Muscle layer of colon (tissue), 2 donors: Measurements from ENCODE around the gene KCNMA1.

Source experiments
- H3K27ac ChIP-seq: one replicate; pipeline ENCODE4 v1.7.0; 2013; ENCODE audit warnings: low read depth, mild to moderate bottlenecking, low read length, moderate library complexity
- H3K27me3 ChIP-seq, 2 donors: one replicate each; pipeline ENCODE4 v1.7.0; 2013; ENCODE audit warnings: low read length in 2 of 2, mild to moderate bottlenecking in 2 of 2; ENCODE audit not compliant: insufficient read depth in 2 of 2, control insufficient read depth in 1 of 2
- H3K36me3 ChIP-seq: one replicate; pipeline ENCODE4 v1.7.0; 2013; ENCODE audit warnings: mild to moderate bottlenecking, low read length; ENCODE audit not compliant: insufficient read depth
- H3K4me1 ChIP-seq: one replicate; pipeline ENCODE4 v1.7.0; 2013; ENCODE audit warnings: mild to moderate bottlenecking, low read length; ENCODE audit not compliant: insufficient read depth
- H3K4me3 ChIP-seq, 2 donors: one replicate each; pipeline ENCODE4 v1.7.0; 2013; ENCODE audit warnings: low read length in 2 of 2, low read depth in 1 of 2, mild to moderate bottlenecking in 1 of 2, moderate library complexity in 1 of 2
- H3K9ac ChIP-seq: one replicate; pipeline ENCODE4 v1.7.0; 2013; ENCODE audit warnings: low read length
- H3K9me3 ChIP-seq: one replicate; pipeline ENCODE4 v1.7.0; 2013; ENCODE audit warnings: mild to moderate bottlenecking, low read length
- donor health status: abdominal sarcoma.
- donor health status: Adenocarcinoma of cecum.

KCNMA1 gene

DNA sequence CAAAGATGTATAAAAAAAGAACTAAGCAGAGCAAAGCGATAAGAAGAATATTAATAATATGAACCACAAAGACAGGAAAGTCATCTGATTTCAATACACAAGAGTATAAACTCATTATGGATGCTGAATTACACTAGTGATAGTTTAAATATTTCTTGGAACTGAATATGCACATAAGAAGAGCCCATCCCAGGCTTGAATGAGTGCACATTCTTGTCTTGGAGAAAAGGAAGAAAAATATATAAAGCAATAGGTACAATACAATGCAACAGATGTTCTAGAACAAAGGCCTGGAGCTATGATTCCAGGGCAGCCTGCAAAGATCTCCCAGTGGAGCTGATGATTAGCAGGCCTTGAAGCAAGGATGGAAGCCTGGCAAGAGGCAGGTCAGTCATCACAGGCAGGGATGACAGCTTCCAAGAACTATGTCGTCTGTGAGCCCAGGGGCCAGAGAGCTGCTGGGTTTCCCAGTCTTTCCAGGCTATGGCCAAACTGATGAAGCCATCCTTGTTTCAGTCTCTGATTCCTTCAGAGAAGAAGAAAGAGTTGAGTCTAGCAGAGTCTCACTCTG, 277.6 kb downstream of the KCNMA1 start:
- Histone ChIP-seq H3K36me3 (no peaks in the 10 kb centered on the region), H3K27me3 (no peaks in the 10 kb centered on the region), H3K9me3 (no peaks in the 10 kb centered on the region), H3K4me1 (peaks cover 26% of the 10 kb centered on the region), H3K27ac (no peak overlapping the region), H3K4me3 (no peak overlapping the region), H3K9ac (no peak overlapping the region)

DNA sequence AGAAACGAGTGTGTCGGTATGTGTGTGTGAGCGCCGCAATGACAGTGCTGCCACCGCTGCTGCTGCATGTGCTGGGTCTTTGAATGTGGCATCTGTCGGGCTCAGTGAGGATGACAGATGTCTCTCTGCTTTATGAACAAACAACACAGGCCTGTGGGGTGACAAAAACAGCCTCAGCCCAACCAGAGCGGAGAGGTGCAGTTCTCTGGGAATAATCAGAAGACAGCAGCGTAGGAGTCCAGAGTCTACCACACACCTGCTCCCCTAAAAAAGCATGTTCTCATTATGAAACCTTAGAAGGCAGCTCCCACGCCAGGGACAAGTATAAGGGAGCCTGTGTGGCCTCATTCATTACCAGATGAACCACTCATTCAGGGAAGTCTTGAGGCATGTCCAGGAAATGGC, 278.3 kb downstream of the KCNMA1 start:
- H3K27ac ChIP-seq: no peak overlapping the region
- no peaks in the 10 kb centered on the region for H3K36me3 ChIP-seq
- no peaks in the 10 kb centered on the region for H3K27me3 ChIP-seq
- no peaks in the 10 kb centered on the region for H3K9me3 ChIP-seq
- no peak overlapping the region for H3K9ac ChIP-seq
- H3K4me1 ChIP-seq: peaks cover 19% of the 10 kb centered on the region
- no peak overlapping the region for H3K4me3 ChIP-seq

DNA sequence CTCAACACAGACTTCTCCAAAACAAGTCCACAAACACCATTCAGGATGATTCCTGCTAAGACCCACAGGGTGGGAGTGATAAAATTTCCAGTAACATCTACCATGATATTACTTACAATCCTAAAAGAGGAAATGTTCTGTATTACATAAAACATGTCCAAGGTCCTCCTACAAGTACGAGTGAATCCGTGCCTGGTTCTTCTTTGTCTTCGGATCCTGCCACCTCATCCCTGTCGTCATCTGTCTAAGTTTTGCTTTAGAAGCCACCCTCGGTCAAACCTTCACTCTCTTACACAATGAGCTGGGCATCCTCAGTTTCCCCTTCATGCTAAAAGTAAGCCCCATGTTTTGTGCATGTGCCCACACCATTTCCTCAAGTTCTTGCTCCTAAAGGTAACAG, 279.0 kb downstream of the KCNMA1 start:
- no peaks in the 10 kb centered on the region for H3K36me3 ChIP-seq
- H3K27ac ChIP-seq: peak overlapping the region; percentile 14
- peaks cover 15% of the 10 kb centered on the region for H3K4me1 ChIP-seq
- H3K4me3 ChIP-seq: no peak overlapping the region
- H3K9me3 ChIP-seq: no peaks in the 10 kb centered on the region
- H3K9ac ChIP-seq: no peak overlapping the region
- no peaks in the 10 kb centered on the region for H3K27me3 ChIP-seq

DNA sequence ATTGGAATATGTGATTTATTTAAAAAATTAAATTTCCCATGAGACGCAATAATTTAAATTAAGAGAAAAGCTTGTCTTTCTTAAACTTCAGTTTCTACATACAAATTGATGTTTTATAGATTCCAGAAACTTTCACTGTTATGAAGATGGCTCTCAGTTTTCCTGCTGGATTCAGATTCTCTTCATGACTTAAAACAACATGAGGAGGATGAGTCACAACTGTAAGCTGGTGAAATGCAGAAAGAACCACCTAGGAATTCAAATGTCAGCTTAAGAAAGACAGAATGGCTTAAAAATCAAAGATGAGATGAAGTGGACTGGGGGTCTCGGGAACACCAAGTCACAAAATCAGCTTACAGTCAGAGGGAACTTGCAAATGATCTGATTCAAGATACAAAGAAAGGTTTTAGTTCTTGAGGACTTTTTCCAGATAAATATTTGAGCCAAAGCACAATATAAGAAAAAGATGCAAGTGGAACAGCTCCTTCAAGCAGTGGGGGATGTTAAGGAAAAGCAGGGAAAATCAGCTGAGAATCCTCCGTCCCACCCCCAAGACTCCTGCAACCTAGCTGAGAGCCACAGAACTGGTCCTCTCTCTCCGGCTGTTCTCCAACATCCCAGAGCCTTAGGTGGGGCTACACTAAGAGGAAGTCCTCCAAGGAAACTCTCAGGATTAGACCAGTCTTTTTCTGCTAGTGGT, 279.8 kb downstream of the KCNMA1 start:
- H3K4me1 ChIP-seq: peaks cover 8% of the 10 kb centered on the region
- no peaks in the 10 kb centered on the region for H3K27me3 ChIP-seq
- no peak overlapping the region for H3K27ac ChIP-seq
- H3K36me3 ChIP-seq: no peaks in the 10 kb centered on the region
- no peak overlapping the region for H3K4me3 ChIP-seq
- H3K9me3 ChIP-seq: no peaks in the 10 kb centered on the region
- H3K9ac ChIP-seq: no peak overlapping the region

DNA sequence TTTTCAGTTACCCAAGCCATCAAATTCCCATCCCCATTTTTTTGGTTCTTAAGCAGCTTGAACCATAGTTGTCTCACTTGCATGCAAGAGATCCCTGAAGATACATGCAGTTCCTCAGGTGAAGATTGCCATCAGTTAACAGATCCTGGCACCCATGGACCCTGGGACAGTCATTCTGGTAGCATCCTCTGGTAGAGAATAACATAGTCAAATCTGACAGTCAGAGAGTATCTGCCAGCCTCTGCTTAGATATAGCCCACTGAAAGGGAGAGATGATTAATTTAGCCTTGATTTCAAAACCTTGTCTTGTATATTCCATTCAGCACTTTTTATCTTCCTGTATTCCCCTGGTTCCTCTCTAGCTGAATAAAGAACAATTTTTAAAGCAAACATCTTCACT, 280.4 kb downstream of the KCNMA1 start:
- H3K36me3 ChIP-seq: no peaks in the 10 kb centered on the region
- no peak overlapping the region for H3K4me3 ChIP-seq
- H3K27me3 ChIP-seq: no peaks in the 10 kb centered on the region
- peaks cover 11% of the 10 kb centered on the region for H3K4me1 ChIP-seq
- H3K27ac ChIP-seq: no peak overlapping the region
- H3K9ac ChIP-seq: no peak overlapping the region
- H3K9me3 ChIP-seq: no peaks in the 10 kb centered on the region

DNA sequence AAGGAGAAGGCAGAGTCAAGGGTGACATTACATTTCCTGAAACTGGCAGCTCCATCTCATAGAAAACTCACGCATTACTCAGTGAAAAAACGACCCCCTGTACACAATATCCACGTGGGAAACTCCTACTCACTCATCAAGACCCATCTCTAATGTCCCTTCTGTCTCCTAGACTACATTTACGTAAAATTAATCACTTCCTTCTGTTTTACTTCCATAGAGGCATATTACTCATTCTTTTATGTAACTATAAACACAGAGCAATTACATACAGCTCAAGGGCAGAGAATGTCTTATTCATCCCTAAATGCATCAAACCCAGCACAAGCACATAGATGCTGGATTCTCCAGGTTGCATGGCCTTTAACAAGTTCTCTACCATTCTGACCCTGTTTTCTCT, 281.8 kb downstream of the KCNMA1 start:
- no peak overlapping the region for H3K4me3 ChIP-seq
- no peaks in the 10 kb centered on the region for H3K9me3 ChIP-seq
- H3K36me3 ChIP-seq: no peaks in the 10 kb centered on the region
- no peak overlapping the region for H3K27ac ChIP-seq
- no peak overlapping the region for H3K9ac ChIP-seq
- no peaks in the 10 kb centered on the region for H3K27me3 ChIP-seq
- peaks cover 25% of the 10 kb centered on the region for H3K4me1 ChIP-seq

DNA sequence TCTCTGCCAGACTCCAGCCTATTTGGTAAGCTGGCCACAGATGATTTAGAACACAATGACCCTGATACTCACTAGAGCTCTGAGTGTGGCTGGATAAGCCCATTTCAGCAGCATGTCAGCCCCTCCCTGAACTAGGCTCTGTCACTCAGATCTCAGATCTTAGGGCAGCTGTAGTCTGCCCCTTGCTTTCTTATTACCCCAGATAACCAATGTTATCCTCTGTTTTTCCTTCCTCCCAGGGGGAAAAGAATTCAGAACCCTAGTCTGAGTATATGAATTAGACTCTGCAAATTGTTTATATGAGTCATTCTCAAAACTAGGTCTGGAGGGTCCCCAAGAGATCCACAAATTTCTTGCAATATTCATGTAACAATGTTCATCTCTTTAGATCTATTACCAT, 286.2 kb downstream of the KCNMA1 start:
- Histone ChIP-seq H3K36me3 (no peaks in the 10 kb centered on the region), H3K4me1 (peaks cover 30% of the 10 kb centered on the region), H3K4me3 (no peak overlapping the region), H3K27me3 (no peaks in the 10 kb centered on the region), H3K9ac (no peak overlapping the region), H3K27ac (no peak overlapping the region), H3K9me3 (no peaks in the 10 kb centered on the region)

DNA sequence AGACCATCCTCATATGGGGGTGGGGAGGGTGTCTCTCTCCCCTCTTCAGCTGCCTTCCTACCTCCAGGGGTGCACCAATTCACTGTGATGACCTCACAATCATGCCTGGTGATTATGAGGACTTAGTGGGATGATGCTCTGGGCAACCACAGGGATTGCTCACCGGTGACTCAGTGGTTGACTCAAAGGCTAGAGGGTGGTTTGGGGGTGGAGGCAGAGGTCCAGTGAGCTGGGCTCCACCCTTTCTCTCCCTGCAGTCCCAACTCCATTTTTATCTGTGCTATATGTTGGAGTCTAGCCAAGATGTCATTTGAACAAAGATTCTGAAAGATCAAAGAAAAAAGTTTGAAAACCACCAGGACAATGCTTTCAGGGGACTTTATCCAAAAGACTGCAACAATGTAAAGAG, 286.9 kb downstream of the KCNMA1 start:
- H3K27ac ChIP-seq: no peak overlapping the region

DNA sequence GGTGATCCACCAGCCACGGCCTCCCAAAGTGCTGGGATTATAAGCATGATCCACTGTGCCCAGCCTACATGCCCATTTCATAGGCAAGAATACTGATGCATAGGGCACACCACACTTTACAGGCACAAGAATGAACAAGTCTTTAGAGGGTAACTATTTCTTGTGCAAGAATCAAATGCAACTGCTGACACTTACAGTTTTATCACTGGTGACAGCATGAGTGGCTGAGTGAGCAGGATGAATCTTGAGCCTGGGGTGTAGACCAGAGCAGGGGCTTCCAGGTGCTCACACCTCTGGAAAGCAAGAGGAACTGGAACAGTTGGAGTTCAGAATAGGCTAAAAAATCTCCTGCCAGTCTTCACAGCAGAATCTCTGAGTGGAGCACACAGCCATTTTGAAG, 287.5 kb downstream of the KCNMA1 start:
- Histone ChIP-seq H3K27me3 (no peaks in the 10 kb centered on the region), H3K4me1 (peaks cover 30% of the 10 kb centered on the region), H3K36me3 (no peaks in the 10 kb centered on the region), H3K9ac (no peak overlapping the region), H3K9me3 (no peaks in the 10 kb centered on the region), H3K4me3 (no peak overlapping the region), H3K27ac (no peak overlapping the region)

More for the DNA sequence above, 286.9 kb downstream of the KCNMA1 start:
- Histone ChIP-seq H3K36me3 (no peaks in the 10 kb centered on the region), H3K9ac (no peak overlapping the region), H3K9me3 (no peaks in the 10 kb centered on the region), H3K4me1 (peaks cover 30% of the 10 kb centered on the region), H3K27me3 (no peaks in the 10 kb centered on the region), H3K4me3 (no peak overlapping the region)

DNA sequence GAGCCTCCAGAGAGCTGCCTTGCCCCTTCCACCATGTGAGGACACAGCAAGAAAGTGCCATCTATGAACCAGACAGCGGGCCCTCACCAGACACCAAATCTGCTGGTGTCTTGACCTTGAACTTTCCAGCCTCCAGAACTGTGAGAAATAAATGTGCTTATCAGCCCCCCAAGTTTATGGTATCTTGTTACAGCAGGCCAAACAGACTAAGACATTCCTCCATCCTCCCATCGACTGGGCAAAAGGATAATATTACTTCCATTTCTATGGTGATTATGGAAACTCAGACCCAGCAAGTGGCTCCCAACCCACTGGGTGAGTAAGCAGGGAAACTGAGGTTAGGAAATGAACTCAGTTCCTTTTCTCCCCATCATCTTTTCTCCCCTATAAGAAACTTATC, 288.4 kb downstream of the KCNMA1 start:
- peaks cover 30% of the 10 kb centered on the region for H3K4me1 ChIP-seq
- no peaks in the 10 kb centered on the region for H3K9me3 ChIP-seq
- no peak overlapping the region for H3K9ac ChIP-seq
- no peak overlapping the region for H3K4me3 ChIP-seq
- no peaks in the 10 kb centered on the region for H3K36me3 ChIP-seq
- H3K27me3 ChIP-seq: no peaks in the 10 kb centered on the region
- H3K27ac ChIP-seq: no peak overlapping the region

DNA sequence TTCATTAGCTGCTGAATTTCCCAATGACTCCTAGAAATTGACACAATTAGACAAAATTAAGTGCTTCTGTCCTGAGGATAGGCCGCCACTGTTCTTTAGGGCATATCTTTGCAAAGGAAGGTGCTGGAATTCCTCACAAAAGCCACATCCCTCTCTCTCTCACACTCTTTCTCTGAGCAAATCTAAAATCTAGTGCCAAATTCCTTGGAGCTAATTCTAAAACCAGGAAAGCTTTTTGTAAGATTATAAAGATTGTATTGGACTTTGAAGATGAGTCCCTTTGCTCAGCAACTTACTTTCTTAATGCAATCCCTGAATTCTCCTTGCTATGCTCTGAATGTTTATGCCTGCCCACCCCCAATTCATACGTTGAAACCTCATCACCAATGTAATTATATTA, 288.9 kb downstream of the KCNMA1 start:
- no peaks in the 10 kb centered on the region for H3K27me3 ChIP-seq
- H3K9me3 ChIP-seq: no peaks in the 10 kb centered on the region
- H3K27ac ChIP-seq: no peak overlapping the region
- peaks cover 30% of the 10 kb centered on the region for H3K4me1 ChIP-seq
- H3K36me3 ChIP-seq: no peaks in the 10 kb centered on the region
- no peak overlapping the region for H3K4me3 ChIP-seq
- H3K9ac ChIP-seq: no peak overlapping the region

DNA sequence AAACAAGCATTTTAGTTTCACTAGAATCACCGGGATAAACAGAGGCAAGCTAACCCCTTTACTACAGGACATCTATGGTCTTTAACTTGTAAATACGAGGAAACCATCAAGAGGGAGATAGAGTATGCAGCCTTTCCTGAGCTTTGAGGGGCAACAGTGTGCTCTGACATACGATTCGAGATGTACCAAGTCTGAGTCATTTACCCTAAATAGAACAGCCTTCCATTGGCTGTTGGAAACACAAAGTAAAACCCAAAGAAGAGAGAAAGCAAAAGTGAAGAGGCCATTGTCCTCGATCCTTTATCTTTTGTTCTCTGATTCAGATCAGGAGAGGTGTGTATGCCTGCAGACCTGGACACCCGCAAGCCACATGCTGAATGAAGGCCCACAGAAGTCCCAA, 289.5 kb downstream of the KCNMA1 start:
- Histone ChIP-seq H3K4me3 (no peak overlapping the region), H3K27me3 (no peaks in the 10 kb centered on the region), H3K27ac (no peak overlapping the region), H3K9ac (no peak overlapping the region), H3K4me1 (peaks cover 30% of the 10 kb centered on the region), H3K9me3 (no peaks in the 10 kb centered on the region), H3K36me3 (no peaks in the 10 kb centered on the region)
